Right forelimb (tissue), 1 donor: ENCODE measurements around the gene STAM.

Experiments used
- DNase-seq: peaks from one replicate; pipeline ENCODE4 v3.0.0-alpha.2; 2018

Gene STAM

DNA sequence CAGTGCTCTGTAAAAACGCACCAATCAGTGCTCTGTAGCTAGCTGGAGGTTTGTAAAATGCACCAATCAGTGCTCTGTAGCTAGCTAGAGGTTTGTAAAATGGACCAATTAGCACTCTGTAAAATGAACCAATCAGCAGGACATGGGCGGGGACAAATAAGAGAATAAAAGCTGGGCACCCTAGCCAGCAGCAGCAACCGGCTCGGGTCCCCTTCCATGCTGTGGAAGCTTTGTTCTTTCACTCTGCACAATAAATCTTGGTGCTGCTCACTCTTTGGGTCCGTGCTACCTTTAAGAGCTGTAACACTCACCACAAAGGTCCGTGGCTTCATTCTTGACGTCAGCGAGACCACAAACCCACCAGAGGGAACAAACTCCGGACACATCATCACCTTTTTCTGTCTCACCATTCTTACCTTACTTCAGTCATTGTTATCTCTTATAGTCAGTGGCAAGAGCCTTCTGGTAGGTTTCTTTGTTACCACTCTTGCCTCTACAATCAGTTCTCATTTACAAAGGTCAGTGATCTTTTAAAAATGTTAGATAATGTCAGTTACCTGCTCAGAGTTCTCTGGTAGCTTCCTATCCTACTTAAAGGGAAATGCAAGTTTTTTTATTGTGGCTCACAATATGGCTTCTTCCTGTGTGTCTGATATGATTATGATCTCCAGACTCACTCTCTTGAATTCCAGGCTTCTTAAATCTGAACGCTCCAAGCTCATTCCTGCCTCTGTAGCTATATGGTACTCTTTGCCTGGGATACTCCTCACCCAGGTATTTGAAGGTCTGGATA, 4.5 kb downstream of the STAM start:
- DNase-seq, result no peak

- no peak for DNase-seq
Measured at GRCh38 chr10:17649052-17649451, 5.1 kb downstream of the STAM start.

GRCh38 chr10:17649836-17650235, 5.9 kb downstream of the STAM start:
- DNase-seq, result no peak

- DNase-seq, result no peak
Measured at GRCh38 chr10:17650416-17650815, 6.5 kb downstream of the STAM start.

DNA sequence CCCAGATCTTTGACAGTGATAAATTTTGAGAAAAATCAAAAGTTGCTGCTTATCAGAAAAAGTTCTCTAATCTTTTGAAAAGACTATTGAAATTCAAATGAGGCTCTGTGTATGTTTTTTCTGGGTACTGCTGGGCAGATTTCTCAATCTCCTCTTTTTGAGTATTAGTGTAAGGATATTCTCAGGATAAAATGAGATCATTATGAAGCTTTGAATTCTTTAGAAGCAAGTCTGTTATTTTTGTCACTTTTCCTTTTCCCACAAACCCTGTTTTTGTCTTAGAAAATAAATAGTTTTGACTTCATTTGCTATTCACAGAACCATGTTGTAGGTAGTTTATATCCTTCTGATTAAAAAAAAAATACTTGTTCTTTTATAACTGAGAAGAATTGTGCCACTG, 7.9 kb downstream of the STAM start:
- no peak for DNase-seq

DNA sequence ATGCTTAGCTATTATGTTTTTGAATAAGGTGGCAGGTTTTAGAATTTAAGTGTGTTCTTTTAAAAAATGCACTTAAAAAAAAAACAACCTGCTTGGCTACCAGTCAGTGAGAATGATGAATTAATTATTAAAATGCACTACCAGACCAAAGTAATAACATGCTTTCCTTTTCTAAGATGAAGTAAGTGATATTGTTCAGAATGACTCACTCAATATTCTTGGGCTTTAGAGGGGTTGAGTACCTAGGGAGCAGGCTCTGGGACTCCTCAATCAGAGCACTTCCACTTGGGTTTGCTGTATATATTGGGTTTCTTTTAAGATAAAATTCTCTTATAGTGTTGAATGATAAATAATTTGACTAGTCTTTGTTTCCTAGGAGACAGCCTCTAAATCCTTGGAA, 8.6 kb downstream of the STAM start:
- DNase-seq, result no peak

GRCh38 chr10:17655009-17655408, 11.1 kb downstream of the STAM start:
- no peak for DNase-seq

DNA sequence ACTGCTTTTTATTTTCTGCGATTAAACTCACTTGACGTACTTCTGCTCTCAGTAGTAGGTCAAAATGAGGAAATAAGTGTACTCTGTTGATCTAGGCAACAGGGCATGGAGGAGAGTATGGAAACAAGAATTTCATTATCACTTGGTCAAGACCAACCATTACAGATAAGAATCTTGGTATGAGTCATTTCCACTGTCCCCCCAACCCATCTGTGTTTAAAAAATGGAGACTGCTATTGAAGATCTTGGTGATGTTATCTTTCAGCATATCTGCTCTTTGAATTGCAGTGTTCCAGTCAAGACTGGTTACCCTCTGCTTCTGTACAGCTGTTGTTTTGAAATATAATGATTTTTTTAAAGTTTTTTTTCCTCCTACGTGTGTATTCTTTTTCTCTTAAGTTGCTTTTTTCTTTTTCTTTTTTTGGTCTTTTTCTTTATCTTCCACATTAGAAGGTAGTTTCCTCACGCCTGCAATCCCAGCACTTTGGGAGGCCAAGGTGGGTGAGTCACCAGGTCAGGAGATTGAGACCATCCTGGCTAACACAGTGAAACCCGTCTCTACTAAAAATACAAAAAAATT, 11.7 kb downstream of the STAM start:
- no peak for DNase-seq

GRCh38 chr10:17657103-17657500, 13.2 kb downstream of the STAM start:
- DNase-seq, result no peak

- no peak for DNase-seq
Measured at GRCh38 chr10:17659365-17659764, 15.4 kb downstream of the STAM start.

- no peak for DNase-seq
Measured at GRCh38 chr10:17660921-17661320, 17.0 kb downstream of the STAM start.

- no peak for DNase-seq
Measured at GRCh38 chr10:17661510-17661909, 17.6 kb downstream of the STAM start.

DNA sequence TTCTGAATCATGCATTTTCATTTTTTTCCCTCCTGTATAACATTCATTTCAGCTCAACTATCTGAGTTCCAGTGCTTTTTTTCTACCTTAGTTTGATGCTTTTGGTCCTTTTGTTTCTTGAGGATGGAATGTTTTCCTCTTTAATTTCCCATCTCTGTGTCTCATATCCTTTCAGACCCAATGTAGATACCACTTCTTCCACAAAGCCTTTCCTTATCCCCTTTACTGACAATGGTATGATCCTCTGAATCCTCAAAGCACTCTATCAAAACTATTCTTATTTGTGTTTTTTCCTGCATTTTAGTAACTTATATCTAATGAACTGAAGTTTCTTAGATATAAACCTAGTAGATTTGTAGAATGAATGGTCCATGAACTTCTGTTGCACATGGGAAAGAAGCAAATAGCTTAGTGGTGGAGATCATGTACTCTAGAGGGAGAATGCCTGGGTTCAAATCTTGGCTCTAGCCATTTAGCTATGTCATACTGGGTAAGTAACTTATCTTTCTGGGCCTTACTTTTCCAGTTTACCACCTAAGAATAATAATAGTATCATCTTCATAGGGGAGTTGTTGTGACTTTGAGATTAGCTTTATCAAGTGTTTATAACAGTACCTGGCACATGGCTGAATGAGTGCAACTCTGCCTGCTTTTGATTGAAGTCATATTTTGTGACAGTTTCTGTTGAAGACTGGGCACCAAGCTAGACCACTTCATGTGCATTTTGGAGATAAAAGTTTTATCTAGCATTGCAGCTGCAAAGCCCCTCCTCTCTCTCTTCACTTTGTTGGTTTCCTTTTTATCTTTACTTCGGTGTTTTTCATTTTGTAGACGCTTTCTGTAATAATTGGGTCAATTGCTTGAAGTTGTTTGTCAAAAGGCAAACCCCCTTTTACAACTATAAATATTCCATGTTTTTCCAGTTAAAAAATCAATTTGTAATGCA, 18.5 kb downstream of the STAM start:
- DNase-seq, result no peak

- DNase-seq, result no peak
Measured at GRCh38 chr10:17663450-17663849, 19.5 kb downstream of the STAM start.

GRCh38 chr10:17665747-17666146, 21.8 kb downstream of the STAM start:
- no peak for DNase-seq

DNA sequence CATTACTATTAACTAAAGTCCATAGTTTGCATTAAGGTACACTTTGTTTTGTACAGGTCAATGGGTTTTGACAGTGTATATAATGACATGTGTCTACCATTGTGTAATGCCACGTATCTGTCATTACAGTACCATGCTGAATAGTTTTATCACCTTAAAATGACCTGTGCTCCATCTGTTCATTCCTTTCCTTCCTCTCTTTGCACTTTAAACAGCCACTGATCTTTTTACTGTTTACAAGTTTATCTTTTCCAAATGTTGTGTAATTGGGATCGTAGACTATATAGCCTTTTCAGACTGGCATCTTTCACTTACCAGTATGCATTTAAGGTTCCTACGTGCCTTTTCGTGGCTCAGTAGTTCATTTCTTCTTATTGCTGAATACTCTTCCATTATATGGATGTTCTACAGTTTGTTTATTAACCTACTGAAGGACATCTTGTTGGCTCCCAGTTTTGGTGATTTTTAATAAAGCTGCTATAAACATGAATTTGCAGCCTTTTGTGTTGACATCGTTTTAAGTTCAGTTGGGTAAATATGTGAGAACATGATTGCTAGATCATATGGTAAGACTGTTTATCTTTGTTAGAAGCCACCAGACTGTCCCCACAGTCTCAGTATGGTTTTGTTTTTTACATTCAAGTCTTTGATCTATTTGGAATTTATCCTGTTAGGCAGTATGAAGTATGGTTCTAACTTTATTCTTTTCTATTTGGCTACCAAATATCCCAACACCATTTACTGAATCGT, 24.7 kb downstream of the STAM start:
- DNase-seq, result no peak

DNA sequence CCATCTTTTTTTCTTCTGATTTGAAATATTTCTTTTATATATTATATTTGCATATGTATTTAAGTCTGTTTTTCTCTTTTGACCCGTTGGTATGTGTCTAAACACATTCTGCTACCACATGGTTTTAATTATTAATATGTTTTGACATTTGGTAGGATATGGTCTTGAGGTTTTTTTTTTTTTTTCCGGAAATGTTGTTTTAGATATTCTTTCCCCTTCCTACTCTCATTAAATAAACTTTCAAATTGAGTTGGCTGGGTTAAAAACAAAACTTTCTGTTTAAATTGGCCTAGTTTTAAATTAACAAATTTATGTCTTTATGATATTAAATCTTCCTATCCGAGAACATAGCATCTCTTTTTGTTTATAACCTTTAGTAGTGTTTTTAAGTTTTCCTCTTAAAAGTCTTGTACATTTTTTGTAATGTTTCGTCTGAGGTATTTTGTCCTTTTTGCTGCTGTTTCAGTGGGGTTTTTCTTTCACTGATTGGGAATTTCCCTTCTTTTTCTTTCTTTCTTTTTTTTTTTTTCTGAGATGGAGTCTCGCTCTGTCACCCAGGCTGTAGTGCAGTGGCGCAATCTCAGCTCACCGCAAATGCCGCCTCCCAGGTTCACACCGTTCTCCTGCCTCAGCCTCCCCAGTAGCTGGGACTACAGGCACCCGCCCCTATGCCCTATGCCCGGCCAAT, 25.4 kb downstream of the STAM start:
- no peak for DNase-seq

DNA sequence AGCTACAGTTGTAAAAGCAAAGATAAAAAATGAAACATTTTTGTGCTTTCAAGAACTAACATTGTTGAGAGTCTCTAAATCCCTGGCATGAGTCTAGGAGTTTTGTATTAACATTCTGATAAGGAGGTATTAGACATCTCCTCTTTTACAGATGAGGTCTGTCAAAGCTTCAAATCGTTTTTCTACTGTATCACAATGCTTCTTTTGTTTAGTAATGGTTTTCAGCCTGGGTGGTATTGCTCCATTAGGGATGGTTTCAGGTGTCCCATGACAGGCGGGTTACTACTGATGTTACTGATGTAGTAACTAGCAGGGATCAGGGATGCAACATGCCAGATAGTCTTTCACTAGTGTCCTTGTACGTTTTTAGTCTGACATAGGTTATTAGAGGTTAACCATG, 27.4 kb downstream of the STAM start:
- no peak for DNase-seq

DNA sequence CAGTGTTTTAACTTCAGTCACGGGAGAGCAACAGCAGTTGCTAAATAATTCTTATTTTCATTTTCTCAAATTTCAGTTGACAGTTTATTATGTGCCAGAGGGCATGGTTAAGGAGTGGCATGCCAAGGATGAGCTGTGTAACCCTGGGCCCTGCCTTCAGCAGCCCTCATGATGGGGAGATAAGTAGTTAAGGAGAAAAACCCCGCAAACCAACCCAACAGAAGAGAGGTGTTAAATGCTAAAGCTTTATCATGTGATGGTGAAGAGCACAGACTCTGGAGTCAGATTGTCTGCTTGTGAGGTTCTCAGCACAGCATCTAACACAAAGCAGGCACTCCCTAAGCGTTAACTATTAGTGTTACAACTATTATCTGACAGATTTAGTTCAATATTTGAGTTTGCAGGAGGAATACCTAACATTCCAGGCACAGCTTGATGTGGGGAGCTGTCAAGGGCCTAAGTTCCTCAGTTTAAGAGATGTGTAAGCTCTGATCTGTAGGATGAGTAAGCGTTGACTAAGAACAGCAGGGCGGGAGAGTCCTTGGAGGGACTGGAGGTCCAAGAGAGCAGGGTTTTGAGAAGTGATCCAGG, 29.6 kb downstream of the STAM start:
- DNase-seq, result no peak

- DNase-seq, result no peak
Measured at GRCh38 chr10:17674566-17674965, 30.6 kb downstream of the STAM start.

DNA sequence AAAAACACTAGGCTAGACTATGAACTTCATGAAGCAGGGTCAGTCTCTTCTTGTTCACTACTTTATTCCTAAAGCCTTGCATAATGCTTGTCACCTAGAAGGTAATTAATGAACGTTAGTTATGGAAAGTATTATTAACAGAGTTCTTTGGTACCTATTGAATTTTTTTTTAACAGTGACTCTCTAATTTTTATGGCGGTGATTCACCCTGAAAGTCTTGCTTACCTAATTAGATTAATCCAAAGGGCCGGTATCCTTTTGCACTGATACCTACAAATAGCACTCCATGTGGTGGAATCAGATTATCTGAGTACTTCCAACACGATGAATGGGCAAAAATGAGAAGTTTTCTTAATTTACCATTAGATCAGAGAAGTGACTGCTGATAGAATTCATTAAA, 31.7 kb downstream of the STAM start:
- DNase-seq, result no peak

GRCh38 chr10:17676919-17677318, 33.0 kb downstream of the STAM start:
- no peak for DNase-seq
